Liver (tissue), 9 donors: ENCODE results near the gene PIP5K1C. TPM values are rescaled to one million over a fixed set of nuclear protein-coding genes. Genes with fewer than 3 reads are reported as not detected.
A peak's percentile ranks its signal among the peaks of the same experiment; 100 is the strongest.

Experiments used
- DNase-seq: peaks from one replicate; pipeline ENCODE4 v3.0.0-alpha.2; 2017; ENCODE audit warnings: low spot score
- H3K27ac ChIP-seq, 2 donors: one replicate each; pipeline ENCODE4 v1.7.0; 2013; ENCODE audit warnings: inconsistent platforms in 2 of 2, low read length in 2 of 2, control low read depth in 1 of 2, low read depth in 1 of 2, mild to moderate bottlenecking in 1 of 2
- H3K27me3 ChIP-seq, 4 donors: one replicate each; pipeline versions ENCODE4 v1.6.1 to v1.7.0; 2013; ENCODE audit warnings: low read length in 3 of 4, inconsistent platforms in 1 of 4, mild to moderate bottlenecking in 1 of 4, moderate library complexity in 1 of 4; ENCODE audit not compliant: control insufficient read depth in 4 of 4, insufficient read depth in 4 of 4
- H3K36me3 ChIP-seq, 4 donors: one replicate each; pipeline versions ENCODE4 v1.6.1 to v1.7.0; 2013; ENCODE audit warnings: low read length in 3 of 4, mild to moderate bottlenecking in 3 of 4, low read depth in 1 of 4, moderate library complexity in 1 of 4; ENCODE audit not compliant: control insufficient read depth in 4 of 4, insufficient read depth in 3 of 4
- H3K4me1 ChIP-seq, 4 donors: one replicate each; pipeline versions ENCODE4 v1.6.1 to v1.7.0; 2013; ENCODE audit warnings: low read length in 3 of 4, mild to moderate bottlenecking in 3 of 4, moderate library complexity in 1 of 4; ENCODE audit not compliant: control insufficient read depth in 4 of 4, insufficient read depth in 4 of 4
- H3K4me3 ChIP-seq, 3 donors: one replicate each; pipeline versions ENCODE4 v1.6.1 to v1.7.0; 2013; ENCODE audit warnings: low read length in 3 of 3, control low read depth in 1 of 3, low read depth in 1 of 3, mild to moderate bottlenecking in 1 of 3
- H3K9ac ChIP-seq, 2 donors: one replicate each; pipeline ENCODE4 v1.7.0; 2013; ENCODE audit warnings: low read length in 2 of 2, mild to moderate bottlenecking in 2 of 2, moderate library complexity in 2 of 2, control low read depth in 1 of 2, low read depth in 1 of 2
- H3K9me3 ChIP-seq, 4 donors: one replicate each; pipeline versions ENCODE4 v1.6.1 to v1.7.0; 2013; ENCODE audit warnings: low read length in 3 of 4; ENCODE audit not compliant: control insufficient read depth in 4 of 4
- ATF3 ChIP-seq: IDR thresholded peaks from 2 replicates; pipeline ENCODE4 v1.6.1; 2016; ENCODE audit warnings: antibody characterized with exemption
- CTCF ChIP-seq: fragments of 150-350 bp; IDR thresholded peaks from 2 replicates; pipeline ENCODE4 v1.5.1; 2017; ENCODE audit warnings: improper control_type of control experiment, low read depth, low read length; ENCODE audit not compliant: missing input control
- EGR1 ChIP-seq, 2 donors: IDR thresholded peaks; 2 replicates each; pipeline ENCODE4 v1.6.1; 2016 to 2018; ENCODE audit warnings: antibody characterized with exemption in 2 of 2, low read depth in 2 of 2
- FOXA1 ChIP-seq: IDR thresholded peaks from 2 replicates; pipeline ENCODE4 v1.6.1; 2016; ENCODE audit warnings: antibody characterized with exemption
- FOXA2 ChIP-seq: IDR thresholded peaks from 2 replicates; pipeline ENCODE4 v1.6.1; 2016; ENCODE audit warnings: antibody characterized with exemption
- GABPA ChIP-seq, 2 donors: IDR thresholded peaks in 1 of 2; conservative IDR thresholded peaks in 1 of 2; 2 replicates each; pipeline ENCODE4 v1.6.1; 2016; ENCODE audit warnings: antibody characterized with exemption in 2 of 2, mild to moderate bottlenecking in 1 of 2, moderate library complexity in 1 of 2
- HNF4A ChIP-seq, 2 donors: conservative IDR thresholded peaks; 2 replicates each; pipeline ENCODE4 v1.6.1; 2016; ENCODE audit warnings: antibody characterized with exemption in 2 of 2, mild to moderate bottlenecking in 2 of 2
- HNF4G ChIP-seq: IDR thresholded peaks from 2 replicates; pipeline ENCODE4 v1.6.1; 2016; ENCODE audit warnings: antibody characterized with exemption
- JUND ChIP-seq, 2 donors: IDR thresholded peaks; 2 replicates each; pipeline ENCODE4 v1.6.1; 2016; ENCODE audit warnings: antibody characterized with exemption in 2 of 2
- MAX ChIP-seq: IDR thresholded peaks from 2 replicates; pipeline ENCODE4 v1.6.1; 2016; ENCODE audit warnings: antibody characterized with exemption
- NR2F2 ChIP-seq: IDR thresholded peaks from 2 replicates; pipeline ENCODE4 v1.6.1; 2016; ENCODE audit warnings: antibody characterized with exemption
- RAD21 ChIP-seq, 2 donors: IDR thresholded peaks; 2 replicates each; pipeline ENCODE4 v1.6.1; 2016; ENCODE audit warnings: antibody characterized with exemption in 2 of 2, mild to moderate bottlenecking in 2 of 2
- REST ChIP-seq: IDR thresholded peaks from 2 replicates; pipeline ENCODE4 v1.6.1; 2016; ENCODE audit warnings: antibody characterized with exemption, mild to moderate bottlenecking
- RXRA ChIP-seq, 2 donors: IDR thresholded peaks; 2 replicates each; pipeline ENCODE4 v1.6.1; 2017 to 2018; ENCODE audit warnings: antibody characterized with exemption in 2 of 2, mild to moderate bottlenecking in 1 of 2
- SP1 ChIP-seq: IDR thresholded peaks from 2 replicates; pipeline ENCODE4 v1.6.1; 2018; ENCODE audit warnings: antibody characterized with exemption, mild to moderate bottlenecking
- TAF1 ChIP-seq: conservative IDR thresholded peaks from 2 replicates; pipeline ENCODE4 v1.6.1; 2016; ENCODE audit warnings: antibody characterized with exemption, mild to moderate bottlenecking
- ZBTB33 ChIP-seq: IDR thresholded peaks from 2 replicates; pipeline ENCODE4 v1.6.1; 2016; ENCODE audit warnings: antibody characterized with exemption
- WGBS: extraction: QIAGEN DNeasy Blood & Tissue Kit; methylation state at CpG from one replicate; pipeline ENCODE4 v1.1.7; 2013; 5-methylcytosine and 5-hydroxymethylcytosine counted together
- polyA plus RNA-seq, 2 donors: library from polyadenylated mRNA; stranded (reverse) in 1 of 2; unstranded in 1 of 2; fragments of 200-250 nt in 1 of 2; fragments of >200 nt in 1 of 2; fragmentation: Nextera tagmentation in 1 of 2; extraction: Ambion mirVana in 1 of 2; gene quantifications; one replicate each; pipeline versions ENCODE4 v1.2.1 to v1.2.3, GENCODE V29; 2013 to 2015
- total RNA-seq, 2 donors: library from RNA; depleted of rRNA; stranded (reverse); fragments of >200 nt; gene quantifications; one replicate each; pipeline ENCODE4 v1.2.3, GENCODE V29; 2014
- donor health status: healthy.
- donor health status: healthy.
- donor health status: healthy.
- donor health status: healthy.
- donor health status: healthy.

Gene PIP5K1C
- total and polyA plus RNA-seq, 4 donors: 1.8 to 7.4 (median 6.0) TPM

GRCh38 chr19:3604227-3604986, 95.9 kb downstream of the PIP5K1C start:
- 73% methylated on average over 27 of the region's 27 CpGs for WGBS
- Histone ChIP-seq H3K36me3 (no peaks in the 10 kb centered on the region), H3K27me3 (no peaks in the 10 kb centered on the region), H3K4me1 (peaks cover 0 to 8% (median 4%) of the 10 kb centered on the region in 4 donors), H3K27ac (peak overlapping the region; percentile 55 to 63), H3K9me3 (no peaks in the 10 kb centered on the region), H3K9ac (no peak overlapping the region), H3K4me3 (peak overlapping the region in 1 of 3 donors; percentile 3)
- TF ChIP-seq RAD21 (IDR thresholded peaks at IDR 0.05): no peak
- TF ChIP-seq NR2F2: no peak
- no peak for TF ChIP-seq CTCF
- no peak for TF ChIP-seq EGR1 (IDR thresholded peaks at IDR 0.05; ENCODE audit: low read depth in 2 of 2)
- no peak for TF ChIP-seq TAF1
- TF ChIP-seq SP1: no peak
- TF ChIP-seq ATF3: no peak
- TF ChIP-seq HNF4G: no peak
- no peak for TF ChIP-seq JUND (IDR thresholded peaks at IDR 0.05)
- no peak for TF ChIP-seq RXRA (IDR thresholded peaks at IDR 0.05)
- no peak for TF ChIP-seq FOXA2
- TF ChIP-seq HNF4A (conservative IDR thresholded peaks at IDR 0.05): no peak
- TF ChIP-seq FOXA1: no peak
- TF ChIP-seq REST: no peak
- no peak for TF ChIP-seq GABPA (IDR thresholded peaks at IDR 0.05 in 1 of 2, conservative IDR thresholded peaks at IDR 0.05 in 1 of 2)
- no peak for TF ChIP-seq MAX
- no peak for TF ChIP-seq ZBTB33
- DNase-seq: no peak
